ENCODE measurements around the gene AP3B1.
A peak's percentile ranks its signal among the peaks of the same experiment; 100 is the strongest.

Gene AP3B1

GRCh38 chr5:78009937-78010527, 284.5 kb downstream of the AP3B1 start:
- no peak overlapping the region for H3K4me3 ChIP-seq (ENCODE audit: low read depth, low read length)
- no peak for DNase-seq (ENCODE audit: low read depth)
- TF ChIP-seq CTCF (IDR thresholded peaks at IDR 0.05; ENCODE audit: low read depth, low read length, missing control alignments) = no peak

- DNase-seq (ENCODE audit: low read depth) = peak; percentile 16
- H3K4me3 ChIP-seq (ENCODE audit: low read depth, low read length) = no peak overlapping the region
- peak; percentile 83 for TF ChIP-seq CTCF (IDR thresholded peaks at IDR 0.05; ENCODE audit: low read depth, low read length, missing control alignments)
These were observed 286.0 kb downstream of the AP3B1 start for GRCh38 chr5:78008356-78008967.

- no peak for DNase-seq (ENCODE audit: low read depth)
- TF ChIP-seq CTCF (IDR thresholded peaks at IDR 0.05; ENCODE audit: low read depth, low read length, missing control alignments) = no peak
- H3K4me3 ChIP-seq (ENCODE audit: low read depth, low read length) = no peak overlapping the region
These were observed 287.3 kb downstream of the AP3B1 start for GRCh38 chr5:78007233-78007632.

GRCh38 chr5:78006449-78006848, 288.0 kb downstream of the AP3B1 start:
- no peak for TF ChIP-seq CTCF (IDR thresholded peaks at IDR 0.05; ENCODE audit: low read depth, low read length, missing control alignments)
- H3K4me3 ChIP-seq (ENCODE audit: low read depth, low read length) = no peak overlapping the region
- no peak for DNase-seq (ENCODE audit: low read depth)

- no peak overlapping the region for H3K4me3 ChIP-seq (ENCODE audit: low read depth, low read length)
- DNase-seq (ENCODE audit: low read depth) = no peak
- no peak for TF ChIP-seq CTCF (IDR thresholded peaks at IDR 0.05; ENCODE audit: low read depth, low read length, missing control alignments)
These were observed 289.3 kb downstream of the AP3B1 start for GRCh38 chr5:78005021-78005785.

- no peak for TF ChIP-seq CTCF (IDR thresholded peaks at IDR 0.05; ENCODE audit: low read depth, low read length, missing control alignments)
- no peak overlapping the region for H3K4me3 ChIP-seq (ENCODE audit: low read depth, low read length)
- no peak for DNase-seq (ENCODE audit: low read depth)
These were observed 289.9 kb downstream of the AP3B1 start for GRCh38 chr5:78004559-78004958.
